NCI-H1436 treated with DMSO at 0.1 percent for 48 hours (cell line): ENCODE measurements around the gene IBA57.
"Not testable (repeated sequence)": the region's sequence is repeated elsewhere in the genome, so short reads cannot be mapped to it uniquely, and the experiment has no call there.

Experiments used
- DNase-seq: peaks from one replicate; lab custom pipeline; 2025; lab: John Stamatoyannopoulos, UW

The IBA57 gene

GRCh38 chr1:228172591-228173527, 7.3 kb downstream of the IBA57 start:
- DNase-seq, result no peak

- DNase-seq, result not testable (repeated sequence)
Observed at GRCh38 chr1:228173528-228174481, 8.2 kb downstream of the IBA57 start.

- DNase-seq, result no peak
Observed at GRCh38 chr1:228174482-228175315, 9.1 kb downstream of the IBA57 start.

GRCh38 chr1:228175316-228176023, 9.9 kb downstream of the IBA57 start:
- DNase-seq, result no peak

GRCh38 chr1:228176024-228176395, 10.4 kb downstream of the IBA57 start:
- no peak for DNase-seq

- no peak for DNase-seq
Observed at GRCh38 chr1:228176461-228177182, 11.0 kb downstream of the IBA57 start.

GRCh38 chr1:228177183-228177475, 11.5 kb downstream of the IBA57 start:
- DNase-seq, result no peak

GRCh38 chr1:228177721-228178710, 12.4 kb downstream of the IBA57 start:
- no peak for DNase-seq

- no peak for DNase-seq
Observed at GRCh38 chr1:228178737-228179684, 13.4 kb downstream of the IBA57 start.

GRCh38 chr1:228180271-228180958, 14.8 kb downstream of the IBA57 start:
- no peak for DNase-seq

GRCh38 chr1:228180959-228181644, 15.5 kb downstream of the IBA57 start:
- no peak for DNase-seq

GRCh38 chr1:228181645-228182034, 16.0 kb downstream of the IBA57 start:
- DNase-seq, result no peak

- no peak for DNase-seq
Observed at GRCh38 chr1:228182296-228183030, 16.9 kb downstream of the IBA57 start.

- no peak for DNase-seq
Observed at GRCh38 chr1:228184152-228184551, 18.5 kb downstream of the IBA57 start.

GRCh38 chr1:228185641-228185965, 20.0 kb downstream of the IBA57 start:
- no peak for DNase-seq

- DNase-seq, result not testable (repeated sequence)
Observed at GRCh38 chr1:228188249-228188648, 22.6 kb downstream of the IBA57 start.

GRCh38 chr1:228190182-228190581, 24.6 kb downstream of the IBA57 start:
- no peak for DNase-seq
